ENCODE results near the gene RBM12. TPM values are rescaled to one million over a fixed set of nuclear protein-coding genes. Genes with fewer than 3 reads are reported as not detected.

The RBM12 gene
- total and polyA plus RNA-seq, 4 donors: 9.5 to 75.0 (median 39.4) TPM

DNA sequence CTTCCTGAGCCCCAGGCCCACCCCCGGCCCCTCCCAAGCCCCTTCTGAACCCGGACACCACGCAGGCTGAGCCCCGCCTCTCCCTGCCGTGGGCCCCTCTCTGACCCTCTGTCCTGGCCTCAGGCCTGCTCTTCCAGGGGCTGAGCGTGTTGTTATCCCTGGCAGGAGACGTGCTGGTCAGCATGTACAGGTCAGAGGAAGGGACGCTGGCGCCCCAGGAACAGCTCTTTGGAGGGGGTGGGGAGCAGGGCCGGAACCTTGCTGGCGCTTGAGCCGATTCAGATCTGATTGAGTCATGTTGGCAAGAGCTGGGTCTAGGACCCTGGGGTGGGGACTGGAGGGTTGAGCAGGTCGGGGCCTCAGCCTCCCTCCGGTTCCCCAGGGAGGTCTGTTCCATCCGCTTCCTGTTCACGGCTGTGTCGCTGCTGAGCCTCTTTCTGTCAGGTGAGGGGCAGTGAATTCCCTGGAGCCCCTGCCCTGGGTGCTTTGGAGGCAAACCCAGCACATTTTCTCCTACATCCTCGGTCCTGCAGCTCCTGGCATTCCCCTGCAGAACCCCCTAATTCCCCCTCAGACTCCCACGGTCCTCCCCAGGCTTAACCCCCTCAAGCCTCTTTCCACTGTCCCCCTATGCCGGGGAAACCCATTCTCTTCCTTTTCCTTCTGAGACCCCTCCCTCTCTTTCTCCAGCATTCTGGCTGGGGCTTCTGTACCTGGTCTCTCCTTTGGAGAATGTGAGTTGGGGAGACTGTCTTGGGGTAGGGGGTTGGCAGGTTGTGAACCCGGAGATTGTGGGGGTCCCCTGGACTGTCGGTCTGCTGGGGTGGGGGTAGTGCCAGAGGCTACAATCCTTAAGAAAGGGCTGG lies 47.1 kb downstream of the RBM12 start:
- H3K9ac ChIP-seq (ENCODE audit: insufficient read depth in 1 of 2, low read length in 2 of 2): no peak overlapping the region
- ATAC-seq (ENCODE audit: insufficient read depth, low FRiP score) (no peak), DNase-seq (peak; percentile 55 to 68 (median 64))
- peak; percentile 1 for TF ChIP-seq CTCF (IDR thresholded peaks at IDR 0.05; ENCODE audit: control extremely low read depth, extremely low read depth)
- 9% methylated on average over 21 to 22 of the region's 22 CpGs for WGBS, 2 donors
- H3K27me3 ChIP-seq (ENCODE audit: control insufficient read depth in 3 of 3, insufficient read depth in 3 of 3, low read length in 2 of 3): peaks cover 0 to 2% (median 0%) of the 10 kb centered on the region in 3 donors
- peak overlapping the region; percentile 20 to 78 for H3K27ac ChIP-seq (ENCODE audit: low read depth in 1 of 2, low read length in 1 of 2)
- H3K36me3 ChIP-seq (ENCODE audit: control insufficient read depth in 4 of 4, insufficient read depth in 4 of 4, low read length in 4 of 4): peaks cover 0 to 2% (median 0%) of the 10 kb centered on the region in 4 donors
- peaks cover 0 to 30% (median 12%) of the 10 kb centered on the region in 5 donors for H3K4me1 ChIP-seq (ENCODE audit: control insufficient read depth in 5 of 5, insufficient read depth in 5 of 5, low read length in 5 of 5)
- no peak overlapping the region for H3K4me3 ChIP-seq
- H3K9me3 ChIP-seq (ENCODE audit: control insufficient read depth in 4 of 4, insufficient read depth in 3 of 4, low read length in 3 of 4): no peaks in the 10 kb centered on the region

DNA sequence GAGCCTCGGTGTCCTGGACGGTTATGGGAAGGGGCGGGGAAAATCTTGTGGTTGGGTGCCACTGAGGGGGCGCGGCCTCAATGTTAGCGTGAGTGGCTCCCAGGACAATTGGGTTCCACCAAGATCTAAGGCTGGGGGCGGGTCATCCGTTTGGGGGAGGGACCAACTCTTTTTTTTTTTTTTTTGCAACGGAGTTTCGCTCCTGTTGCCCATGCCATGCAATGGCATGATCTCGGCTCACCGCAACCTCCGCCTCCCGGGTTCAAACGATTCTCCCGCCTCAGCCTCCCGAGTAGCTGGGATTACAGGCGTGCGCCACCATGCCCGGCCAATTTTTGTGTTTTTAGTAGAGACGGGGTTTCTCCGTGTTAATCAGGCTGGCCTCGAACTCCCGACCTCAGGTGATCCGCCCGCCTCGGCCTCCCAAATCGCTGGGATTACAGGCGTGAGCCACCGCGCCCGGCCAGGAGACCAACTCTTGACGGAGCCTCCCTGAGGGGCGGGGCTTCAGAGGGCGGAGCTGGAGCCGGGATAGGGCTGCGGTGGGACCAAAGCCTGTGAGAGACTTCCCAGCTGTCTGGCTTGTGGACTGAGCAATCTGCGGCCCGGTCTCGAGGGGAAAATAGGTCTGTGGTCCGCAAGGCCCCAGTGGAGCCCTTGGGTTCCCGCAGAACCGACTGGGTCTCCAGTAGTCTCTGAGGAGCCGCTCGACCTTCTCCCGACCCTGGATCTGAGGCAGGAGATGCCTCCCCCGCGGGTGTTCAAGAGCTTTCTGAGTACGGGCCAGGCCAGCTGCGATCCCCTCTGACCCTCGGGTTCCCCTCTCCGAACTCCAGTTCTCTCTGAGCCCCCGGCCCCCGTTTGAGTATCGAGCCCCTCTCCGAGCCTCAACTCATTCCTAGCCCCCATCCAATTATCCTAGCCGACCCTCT lies 48.0 kb downstream of the RBM12 start:
- peak; percentile 41 for ATAC-seq (ENCODE audit: insufficient read depth, low FRiP score)
- H3K9me3 ChIP-seq (ENCODE audit: control insufficient read depth in 4 of 4, insufficient read depth in 3 of 4, low read length in 3 of 4): no peaks in the 10 kb centered on the region
- no peak overlapping the region for H3K4me3 ChIP-seq
- peak; percentile 74 to 76 (median 75) for DNase-seq
- TF ChIP-seq CTCF (IDR thresholded peaks at IDR 0.05; ENCODE audit: control extremely low read depth, extremely low read depth): no peak
- H3K4me1 ChIP-seq (ENCODE audit: control insufficient read depth in 5 of 5, insufficient read depth in 5 of 5, low read length in 5 of 5): peaks cover 0 to 30% (median 12%) of the 10 kb centered on the region in 5 donors
- H3K27me3 ChIP-seq (ENCODE audit: control insufficient read depth in 3 of 3, insufficient read depth in 3 of 3, low read length in 2 of 3): peaks cover 0 to 2% (median 0%) of the 10 kb centered on the region in 3 donors
- H3K36me3 ChIP-seq (ENCODE audit: control insufficient read depth in 4 of 4, insufficient read depth in 4 of 4, low read length in 4 of 4): peaks cover 0 to 2% (median 0%) of the 10 kb centered on the region in 4 donors
- peak overlapping the region in 1 of 2 donors; percentile 78 for H3K27ac ChIP-seq (ENCODE audit: low read depth in 1 of 2, low read length in 1 of 2)
- 3 to 4% methylated on average over 52 to 57 of the region's 57 CpGs for WGBS, 2 donors
- no peak overlapping the region for H3K9ac ChIP-seq (ENCODE audit: insufficient read depth in 1 of 2, low read length in 2 of 2)

GRCh38 chr20:35615667-35616464 lies 48.8 kb downstream of the RBM12 start, which contains the start of gene SPAG4:
TSS of gene SPAG4 (plus strand) at chr20:35615829. CDS start at chr20:35616004, 175 bp downstream.
- H3K4me1 ChIP-seq (ENCODE audit: control insufficient read depth in 5 of 5, insufficient read depth in 5 of 5, low read length in 5 of 5): peaks cover 0 to 30% (median 12%) of the 10 kb centered on the region in 5 donors
- peak within 1 kb of the TSS; percentile 6 for H3K4me3 ChIP-seq
- H3K27me3 ChIP-seq (ENCODE audit: control insufficient read depth in 3 of 3, insufficient read depth in 3 of 3, low read length in 2 of 3): peaks cover 0 to 2% (median 0%) of the 10 kb centered on the region in 3 donors
- no peaks in the 10 kb centered on the region for H3K36me3 ChIP-seq (ENCODE audit: control insufficient read depth in 4 of 4, insufficient read depth in 4 of 4, low read length in 4 of 4)
- H3K9ac ChIP-seq (ENCODE audit: insufficient read depth in 1 of 2, low read length in 2 of 2): peak within 1 kb of the TSS; percentile 19 to 28
- DNase-seq (peak; percentile 95 to 96 (median 95)), ATAC-seq (ENCODE audit: insufficient read depth, low FRiP score) (peak; percentile 93)
- no peaks in the 10 kb centered on the region for H3K9me3 ChIP-seq (ENCODE audit: control insufficient read depth in 4 of 4, insufficient read depth in 3 of 4, low read length in 3 of 4)
- H3K27ac ChIP-seq (ENCODE audit: low read depth in 1 of 2, low read length in 1 of 2): peak within 1 kb of the TSS; percentile 85 to 90
- WGBS, 2 donors: 0 to 1% methylated on average over 65 to 68 of the region's 68 CpGs
- TF ChIP-seq CTCF (IDR thresholded peaks at IDR 0.05; ENCODE audit: control extremely low read depth, extremely low read depth): no peak

Measured in lung (tissue), 12 donors.